ENCODE data around the gene VRK2. TPM values are rescaled to one million over a fixed set of nuclear protein-coding genes. Genes with fewer than 3 reads are reported as not detected.
"Not testable (repeated sequence)": the region's sequence is repeated elsewhere in the genome, so short reads cannot be mapped to it uniquely, and the experiment has no call there.

The VRK2 gene
- total RNA-seq, 1 donor from 2014 or later = 7.2 TPM

DNA sequence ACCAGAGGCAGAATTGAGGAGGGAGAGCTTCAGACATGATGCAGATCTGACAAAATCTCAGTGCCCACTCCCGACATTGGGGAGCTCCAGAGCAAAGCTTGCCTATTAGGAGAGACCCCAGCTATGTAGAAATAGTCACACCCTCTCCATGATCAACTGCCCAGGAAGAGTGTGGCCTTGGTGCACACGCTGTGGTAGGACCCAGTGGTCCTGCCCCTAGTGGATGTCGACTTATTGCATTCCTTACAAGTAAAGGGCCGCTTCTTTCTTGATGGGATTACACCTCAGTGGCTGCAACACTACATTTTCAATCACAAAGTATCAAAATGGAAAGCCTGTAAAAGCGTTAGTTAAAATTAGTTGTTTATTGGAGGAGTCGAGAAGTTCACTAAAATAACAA lies 64.2 kb downstream of the VRK2 start:
- H3K27ac Mint-ChIP-seq (ENCODE audit: unreplicated experiment) = no peak overlapping the region
- no peak overlapping the region for H3K4me3 Mint-ChIP-seq (ENCODE audit: unreplicated experiment)
- no peaks in the 10 kb centered on the region for H3K36me3 Mint-ChIP-seq (ENCODE audit: unreplicated experiment)
- H3K4me1 Mint-ChIP-seq (ENCODE audit: low read depth, unreplicated experiment) = peaks cover 5% of the 10 kb centered on the region
- no peaks in the 10 kb centered on the region for H3K27me3 Mint-ChIP-seq (ENCODE audit: unreplicated experiment)
- no peaks in the 10 kb centered on the region for H3K9me3 Mint-ChIP-seq (ENCODE audit: unreplicated experiment)
- TF ChIP-seq, protein P1, sequence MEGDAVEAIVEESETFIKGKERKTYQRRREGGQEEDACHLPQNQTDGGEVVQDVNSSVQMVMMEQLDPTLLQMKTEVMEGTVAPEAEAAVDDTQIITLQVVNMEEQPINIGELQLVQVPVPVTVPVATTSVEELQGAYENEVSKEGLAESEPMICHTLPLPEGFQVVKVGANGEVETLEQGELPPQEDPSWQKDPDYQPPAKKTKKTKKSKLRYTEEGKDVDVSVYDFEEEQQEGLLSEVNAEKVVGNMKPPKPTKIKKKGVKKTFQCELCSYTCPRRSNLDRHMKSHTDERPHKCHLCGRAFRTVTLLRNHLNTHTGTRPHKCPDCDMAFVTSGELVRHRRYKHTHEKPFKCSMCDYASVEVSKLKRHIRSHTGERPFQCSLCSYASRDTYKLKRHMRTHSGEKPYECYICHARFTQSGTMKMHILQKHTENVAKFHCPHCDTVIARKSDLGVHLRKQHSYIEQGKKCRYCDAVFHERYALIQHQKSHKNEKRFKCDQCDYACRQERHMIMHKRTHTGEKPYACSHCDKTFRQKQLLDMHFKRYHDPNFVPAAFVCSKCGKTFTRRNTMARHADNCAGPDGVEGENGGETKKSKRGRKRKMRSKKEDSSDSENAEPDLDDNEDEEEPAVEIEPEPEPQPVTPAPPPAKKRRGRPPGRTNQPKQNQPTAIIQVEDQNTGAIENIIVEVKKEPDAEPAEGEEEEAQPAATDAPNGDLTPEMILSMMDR (IDR thresholded peaks at IDR 0.05; ENCODE audit: partially characterized antibody, unreplicated experiment) = peak; percentile 24
- no peak for DNase-seq

DNA sequence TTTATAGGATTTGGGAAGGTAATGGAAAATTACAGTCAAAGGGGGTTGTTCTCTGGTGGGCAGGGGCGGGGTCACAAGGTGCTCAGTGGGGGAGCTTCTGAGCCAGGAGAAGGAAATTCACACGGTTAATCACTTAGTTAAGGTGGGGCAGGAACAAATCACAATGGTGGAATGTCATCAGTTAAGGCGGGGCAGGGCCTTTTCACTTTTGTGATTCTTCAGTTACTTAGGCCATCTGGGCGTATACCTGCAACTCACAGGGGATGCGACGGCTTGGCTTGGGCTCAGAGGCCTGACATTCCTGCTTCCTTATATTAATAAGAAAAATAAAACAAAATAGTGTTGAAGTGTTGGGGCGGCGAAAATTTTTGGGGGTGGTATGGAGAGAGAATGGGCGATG lies 67.0 kb downstream of the VRK2 start:
- not testable (repeated sequence) for H3K4me1 Mint-ChIP-seq (ENCODE audit: low read depth, unreplicated experiment); H3K9me3 Mint-ChIP-seq (ENCODE audit: unreplicated experiment); H3K27ac Mint-ChIP-seq (ENCODE audit: unreplicated experiment); H3K4me3 Mint-ChIP-seq (ENCODE audit: unreplicated experiment); H3K36me3 Mint-ChIP-seq (ENCODE audit: unreplicated experiment); DNase-seq; H3K27me3 Mint-ChIP-seq (ENCODE audit: unreplicated experiment)

DNA sequence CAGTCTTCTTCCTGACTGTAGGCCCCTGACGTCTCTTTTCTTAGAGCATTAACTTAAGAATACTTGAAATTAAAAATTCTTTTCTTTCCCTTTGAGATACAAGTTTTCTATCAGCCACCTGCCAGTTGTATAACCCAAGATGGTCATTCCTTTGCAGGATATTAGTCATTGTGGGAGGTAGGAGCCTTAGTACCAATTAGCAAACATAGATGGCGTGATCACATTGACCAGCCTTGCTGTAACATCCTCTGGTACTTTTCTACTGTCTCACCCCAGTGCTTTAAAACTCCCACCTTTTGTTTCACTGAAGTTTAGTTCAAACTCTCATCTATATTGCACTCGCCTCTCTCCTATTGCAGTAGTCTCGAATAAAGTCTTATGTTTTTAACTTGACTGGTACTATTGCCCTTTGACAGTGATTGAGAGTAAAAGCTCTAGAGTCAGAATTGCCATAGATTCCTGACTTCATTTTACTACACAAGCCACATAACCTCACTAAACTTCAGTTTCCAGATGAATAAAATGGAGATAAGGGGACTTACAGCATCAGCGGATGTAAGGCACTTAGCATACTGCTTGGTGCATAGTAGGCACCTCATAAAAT lies 74.1 kb downstream of the VRK2 start:
- TF ChIP-seq, protein P1 (IDR thresholded peaks at IDR 0.05; ENCODE audit: partially characterized antibody, unreplicated experiment) = no peak
- Mint-ChIP-seq H3K36me3 (ENCODE audit: unreplicated experiment) (no peaks in the 10 kb centered on the region), H3K27me3 (ENCODE audit: unreplicated experiment) (peaks cover 4% of the 10 kb centered on the region), H3K4me3 (ENCODE audit: unreplicated experiment) (no peak overlapping the region), H3K4me1 (ENCODE audit: low read depth, unreplicated experiment) (no peaks in the 10 kb centered on the region), H3K27ac (ENCODE audit: unreplicated experiment) (no peak overlapping the region), H3K9me3 (ENCODE audit: unreplicated experiment) (no peaks in the 10 kb centered on the region)
- no peak for DNase-seq

DNA sequence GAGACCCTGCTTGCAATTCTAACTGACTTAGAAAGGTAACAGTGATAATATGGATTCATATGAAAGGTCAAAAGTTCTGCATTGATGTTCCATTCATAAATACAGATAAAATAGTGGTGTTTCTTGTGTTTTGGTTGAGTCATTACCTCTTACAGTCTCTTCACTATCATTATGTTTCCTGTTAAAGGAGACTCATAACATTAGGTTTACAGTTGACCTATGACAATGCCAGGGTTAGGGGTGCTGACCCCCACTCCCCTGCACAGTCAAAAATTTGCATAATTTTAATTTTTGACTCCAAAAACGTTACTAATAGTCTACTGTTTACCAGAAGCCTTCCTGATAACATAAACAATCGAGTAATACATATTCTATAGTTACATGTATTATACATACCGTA lies 75.4 kb downstream of the VRK2 start:
- TF ChIP-seq, protein P1 (IDR thresholded peaks at IDR 0.05; ENCODE audit: partially characterized antibody, unreplicated experiment) = no peak
- H3K4me1 Mint-ChIP-seq (ENCODE audit: low read depth, unreplicated experiment) = no peaks in the 10 kb centered on the region

DNA sequence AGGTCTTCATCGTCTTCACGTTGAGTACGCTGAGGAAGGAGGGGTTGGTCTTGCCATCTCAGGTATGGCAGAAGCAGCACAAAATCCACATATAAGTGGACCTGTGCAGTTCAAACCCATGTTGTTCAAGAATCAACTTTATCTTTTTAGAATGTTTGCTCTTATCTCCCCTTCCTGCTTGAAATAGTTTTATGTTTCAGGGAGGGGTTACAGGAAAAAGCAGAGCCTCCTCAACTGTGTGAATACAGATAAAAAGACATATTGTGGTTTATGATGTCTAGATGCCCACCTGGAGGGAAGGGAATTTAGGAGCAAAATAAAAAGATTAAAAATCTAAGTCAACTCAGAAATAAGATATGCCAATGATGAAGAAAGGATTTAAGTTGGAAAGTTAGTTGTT lies 75.9 kb downstream of the VRK2 start:
- no peaks in the 10 kb centered on the region for H3K4me1 Mint-ChIP-seq (ENCODE audit: low read depth, unreplicated experiment)
- no peaks in the 10 kb centered on the region for H3K36me3 Mint-ChIP-seq (ENCODE audit: unreplicated experiment)
- H3K9me3 Mint-ChIP-seq (ENCODE audit: unreplicated experiment) = no peaks in the 10 kb centered on the region
- DNase-seq = no peak
- no peak overlapping the region for H3K27ac Mint-ChIP-seq (ENCODE audit: unreplicated experiment)
- TF ChIP-seq, protein P1 (IDR thresholded peaks at IDR 0.05; ENCODE audit: partially characterized antibody, unreplicated experiment) = no peak
- peaks cover 4% of the 10 kb centered on the region for H3K27me3 Mint-ChIP-seq (ENCODE audit: unreplicated experiment)
- no peak overlapping the region for H3K4me3 Mint-ChIP-seq (ENCODE audit: unreplicated experiment)

More for the DNA sequence above, 75.4 kb downstream of the VRK2 start:
- Mint-ChIP-seq H3K27me3 (ENCODE audit: unreplicated experiment) (peaks cover 4% of the 10 kb centered on the region), H3K36me3 (ENCODE audit: unreplicated experiment) (no peaks in the 10 kb centered on the region), H3K27ac (ENCODE audit: unreplicated experiment) (no peak overlapping the region), H3K4me3 (ENCODE audit: unreplicated experiment) (no peak overlapping the region), H3K9me3 (ENCODE audit: unreplicated experiment) (no peaks in the 10 kb centered on the region)
- no peak for DNase-seq
